ENCODE measurements around the gene CD83. TPM values are rescaled to one million over a fixed set of nuclear protein-coding genes. Genes with fewer than 3 reads are reported as not detected.

The CD83 gene
- total and polyA plus RNA-seq, 2 of the 8 experiments (the other 6 are each of a cell fraction or from before 2014, with no cell fraction given), result 4.6 to 8.5 TPM

- H3K4me1 ChIP-seq (replicated peaks in 1 of 4; ENCODE audit: control insufficient read depth in 3 of 4, insufficient read depth in 4 of 4, low read length in 3 of 4), result no peaks in the 10 kb centered on the region
- H2BK12ac ChIP-seq (ENCODE audit: low read depth, low read length), result no peak overlapping the region
- no peak overlapping the region for H4K91ac ChIP-seq (replicated peaks; ENCODE audit: insufficient read length, low read length)
- no peak overlapping the region for H2AFZ ChIP-seq (ENCODE audit: low read length)
- no peak overlapping the region for H3K14ac ChIP-seq (ENCODE audit: insufficient read length)
- no peaks in the 10 kb centered on the region; a peak in 1 of 7 replicates for H3K27me3 ChIP-seq (replicated peaks in 1 of 4; ENCODE audit: control insufficient read depth in 3 of 4, extremely low read depth in 1 of 4, insufficient read depth in 3 of 4, low read length in 3 of 4)
- no peaks in the 10 kb centered on the region for H3K36me3 ChIP-seq (ENCODE audit: control insufficient read depth in 2 of 4, insufficient read depth in 4 of 4, low read length in 3 of 4)
- DNase-seq (ENCODE audit: low read depth in 1 of 2, low spot score in 2 of 2) (no peak), FAIRE-seq (no peak)
- H3K27ac ChIP-seq (ENCODE audit: low read depth, low read length), result no peak overlapping the region
- H3K56ac ChIP-seq (replicated peaks; ENCODE audit: insufficient read length, low read depth, low read length), result no peak overlapping the region
- H3K9me3 ChIP-seq (ENCODE audit: insufficient read depth in 2 of 2, low read depth in 1 of 2, low read length in 1 of 2), result no peaks in the 10 kb centered on the region
- no peak overlapping the region for H3K4me2 ChIP-seq (ENCODE audit: insufficient read depth in 1 of 2, low read depth in 2 of 2, low read length in 2 of 2)
- no peak overlapping the region for H4K5ac ChIP-seq (ENCODE audit: insufficient read length, low read depth, low read length)
- no peak overlapping the region for H3K4ac ChIP-seq (replicated peaks; ENCODE audit: insufficient read length, low read depth, low read length)
- no peak overlapping the region for H4K8ac ChIP-seq (ENCODE audit: extremely low read depth, insufficient read depth, low read length)
- H2BK120ac ChIP-seq (replicated peaks; ENCODE audit: low read depth, low read length), result no peak overlapping the region
- no peak overlapping the region for H2BK5ac ChIP-seq (ENCODE audit: low read depth, low read length)
- H3K23ac ChIP-seq (ENCODE audit: insufficient read length), result no peak overlapping the region
- WGBS, 2 experiments (ENCODE audit: extremely low coverage in 1 of 2, insufficient coverage in 1 of 2, insufficient read length in 1 of 2, insufficient replicate concordance in 2 of 2, low coverage in 1 of 2, low lambda C conversion rate in 2 of 2, missing lambda C conversion rate in 1 of 2), result 93% methylated on average over 9 of the region's 9 CpGs; no CpG with 5 or more reads in 1 of the 2 experiments
- H4K20me1 ChIP-seq (replicated peaks in 1 of 2; ENCODE audit: control insufficient read depth in 1 of 2, insufficient read depth in 2 of 2, low read length in 2 of 2), result no peaks in the 10 kb centered on the region
- H3K9ac ChIP-seq (replicated peaks in 1 of 4; ENCODE audit: extremely low read depth in 1 of 4, low read depth in 3 of 4, low read length in 3 of 4), result no peak overlapping the region
- TF ChIP-seq SRF (IDR thresholded peaks at IDR 0.05; ENCODE audit: low read depth, low read length) (no peak), ATF2 (IDR thresholded peaks at IDR 0.05; ENCODE audit: low read length) (no peak), MAX (IDR thresholded peaks at IDR 0.05) (no peak), RAD21 (IDR thresholded peaks at IDR 0.05 in 1 of 2, conservative IDR thresholded peaks at IDR 0.05 in 1 of 2; ENCODE audit: low read depth in 2 of 2, low read length in 2 of 2) (no peak)
- POLR2A ChIA-PET (ENCODE audit: partially characterized antibody), result no interaction called here
- no peak overlapping the region for H3K18ac ChIP-seq (ENCODE audit: extremely low read depth, low read length)
- CTCF ChIA-PET (ENCODE audit: partially characterized antibody), result interaction anchor here (1.2 to 3.8 kb wide), 4 partner anchors 8 to 357 kb away, joined by 3 to 16 read pairs (median 4); no protein-coding TSS in a partner anchor
- H2BK20ac ChIP-seq (ENCODE audit: low read length), result no peak overlapping the region
- no peaks in the 10 kb centered on the region for H3K79me1 ChIP-seq (ENCODE audit: low read depth, low read length)
- no peaks in the 10 kb centered on the region for H3K23me2 ChIP-seq (ENCODE audit: low read depth, low read length)
- no peaks in the 10 kb centered on the region for H3K79me2 ChIP-seq (ENCODE audit: control insufficient read depth in 1 of 2, insufficient read depth in 2 of 2, low read length in 2 of 2)
- no peak overlapping the region for H2AK5ac ChIP-seq (ENCODE audit: low read depth, low read length)
- H2BK15ac ChIP-seq (ENCODE audit: low read length), result no peak overlapping the region
- H3K4me3 ChIP-seq (ENCODE audit: extremely low read depth in 1 of 4, insufficient read depth in 2 of 4, low read depth in 3 of 4, low read length in 4 of 4), result no peak overlapping the region
Observed at GRCh38 chr6:14135893-14136539, 18.4 kb downstream of the CD83 start.
